IMR-90 (cell line): ENCODE results near the gene NOS1. TPM values are rescaled to one million over a fixed set of nuclear protein-coding genes. Genes with fewer than 3 reads are reported as not detected.
A peak's percentile ranks its signal among the peaks of the same experiment; 100 is the strongest.

Source experiments
- ATAC-seq: fragments of 200-7000 bp; cut with Tn5 transposase; 2 replicates; pipeline ENCODE4 v1.9.1; 2020; ENCODE audit warnings: low read depth, mild to moderate bottlenecking, moderate library complexity
- BruUV-seq: library from RNA; stranded (reverse); fragments of 400-500 nt; replicated peaks from 2 replicates; lab custom pipeline; 2021; lab: Mats Ljungman, UMichigan
- CTCF ChIA-PET: fragments of 300-600 bp; formaldehyde crosslinking; extraction: SDS; loops from one replicate; lab custom pipeline; 2021; ENCODE audit warnings: antibody characterized with exemption; lab: Yijun Ruan, JAX
- POLR2A ChIA-PET: fragments of 300-600 bp; sonication (Branson Sonifier 250); formaldehyde crosslinking; loops from one replicate; lab custom pipeline; 2022; ENCODE audit warnings: antibody characterized with exemption; ENCODE audit not compliant: unreplicated experiment; lab: Charles Lee
- DNase-seq: peaks from one replicate; pipeline ENCODE4 v3.0.0; 2013
- H2AFZ ChIP-seq: replicated peaks from 2 replicates; pipeline ENCODE3; 2013; ENCODE audit warnings: low read length, mild to moderate bottlenecking; ENCODE audit not compliant: poor library complexity
- H2AK5ac ChIP-seq: 2 replicates; pipeline ENCODE4 v1.6.1; 2013; ENCODE audit warnings: low read depth, low read length, inconsistent platforms
- H2AK9ac ChIP-seq: replicated peaks from 2 replicates; pipeline ENCODE3; 2013; ENCODE audit warnings: mild to moderate bottlenecking, low read depth, low read length, moderate library complexity; ENCODE audit not compliant: poor library complexity
- H2BK120ac ChIP-seq: 2 replicates; pipeline ENCODE4 v1.6.1; 2013; ENCODE audit warnings: low read depth, low read length, inconsistent platforms
- H2BK15ac ChIP-seq: 3 replicates; pipeline ENCODE4 v1.6.1; 2013; ENCODE audit warnings: low read depth, low read length, inconsistent platforms
- H2BK20ac ChIP-seq: 2 replicates; pipeline ENCODE4 v1.6.1; 2013; ENCODE audit warnings: low read depth, mild to moderate bottlenecking, inconsistent platforms, low read length, moderate library complexity
- H2BK5ac ChIP-seq: 2 replicates; pipeline ENCODE4 v1.6.1; 2013; ENCODE audit warnings: mild to moderate bottlenecking, low read depth, low read length, inconsistent platforms; ENCODE audit not compliant: poor library complexity, severe bottlenecking
- H3K14ac ChIP-seq: replicated peaks from 2 replicates; pipeline ENCODE4 v1.6.1; 2013; ENCODE audit warnings: low read depth, low read length, inconsistent platforms
- H3K18ac ChIP-seq: 2 replicates; pipeline ENCODE4 v1.6.1; 2013; ENCODE audit warnings: low read depth, low read length, control low read depth
- H3K23ac ChIP-seq: 2 replicates; pipeline ENCODE4 v1.6.1; 2013; ENCODE audit warnings: low read depth, low read length, inconsistent platforms
- H3K27ac ChIP-seq: 2 replicates; pipeline ENCODE4 v1.5.1; 2013; ENCODE audit warnings: mild to moderate bottlenecking, control low read depth, low read length; ENCODE audit not compliant: insufficient read depth
- H3K27me3 ChIP-seq: 2 replicates; pipeline ENCODE4 v1.6.1; 2013; ENCODE audit warnings: low read length; ENCODE audit not compliant: control insufficient read depth, insufficient read depth
- H3K36me3 ChIP-seq: 2 replicates; pipeline ENCODE4 v1.6.1; 2013; ENCODE audit warnings: low read length, mixed read lengths; ENCODE audit not compliant: control insufficient read depth, insufficient read depth
- H3K4ac ChIP-seq: 2 replicates; pipeline ENCODE4 v1.6.1; 2013; ENCODE audit warnings: low read depth, low read length, inconsistent platforms
- H3K4me1 ChIP-seq: 2 replicates; pipeline ENCODE4 v1.6.1; 2013; ENCODE audit warnings: low read length, mixed read lengths; ENCODE audit not compliant: control insufficient read depth, insufficient read depth
- H3K4me2 ChIP-seq: 2 replicates; pipeline ENCODE4 v1.6.1; 2013; ENCODE audit warnings: low read depth, mild to moderate bottlenecking, control low read depth, low read length, moderate library complexity
- H3K4me3 ChIP-seq: 2 replicates; pipeline ENCODE4 v1.5.1; 2013; ENCODE audit warnings: low read depth, mild to moderate bottlenecking, control low read depth, low read length, moderate library complexity; ENCODE audit not compliant: insufficient read depth
- H3K56ac ChIP-seq: 2 replicates; pipeline ENCODE4 v1.6.1; 2013; ENCODE audit warnings: low read length, inconsistent platforms; ENCODE audit not compliant: insufficient read depth; ENCODE audit errors: extremely low read depth
- H3K79me1 ChIP-seq, 2 experiments: 2 replicates each; pipeline ENCODE4 v1.6.1; 2013; ENCODE audit warnings: low read length in 2 of 2, inconsistent platforms in 1 of 2, low read depth in 1 of 2
- H3K9ac ChIP-seq: 2 replicates; pipeline ENCODE4 v1.6.1; 2013; ENCODE audit warnings: low read depth, low read length, control low read depth
- H3K9me1 ChIP-seq: 2 replicates; pipeline ENCODE4 v1.6.1; 2013; ENCODE audit warnings: low read length, inconsistent platforms; ENCODE audit not compliant: insufficient read depth
- H3K9me3 ChIP-seq: 2 replicates; pipeline ENCODE4 v1.6.1; 2013; ENCODE audit warnings: low read length; ENCODE audit not compliant: control insufficient read depth, insufficient read depth
- H4K20me1 ChIP-seq: 2 replicates; pipeline ENCODE4 v1.6.1; 2013; ENCODE audit warnings: low read length, inconsistent platforms; ENCODE audit not compliant: insufficient read depth
- H4K5ac ChIP-seq: 2 replicates; pipeline ENCODE4 v1.6.1; 2013; ENCODE audit warnings: mild to moderate bottlenecking, low read depth, low read length, control low read depth
- H4K8ac ChIP-seq, 2 experiments: 2 replicates each; pipeline ENCODE4 v1.6.1; 2013; ENCODE audit warnings: low read depth in 2 of 2, low read length in 2 of 2, control low read depth in 1 of 2, inconsistent platforms in 1 of 2
- H4K91ac ChIP-seq: 2 replicates; pipeline ENCODE4 v1.6.1; 2013; ENCODE audit warnings: low read depth, low read length, inconsistent platforms; ENCODE audit not compliant: insufficient read depth
- FOS ChIP-seq: fragments of 150-350 bp; IDR thresholded peaks from 2 replicates; pipeline ENCODE4 v1.6.1; 2016; ENCODE audit warnings: low read depth, low read length
- MAFK ChIP-seq: IDR thresholded peaks from 2 replicates; pipeline ENCODE4 v1.6.1; 2012; ENCODE audit warnings: low read depth, low read length, improper control_type of control experiment
- MXI1 ChIP-seq: IDR thresholded peaks from 2 replicates; pipeline ENCODE4 v1.6.1; 2012; ENCODE audit warnings: low read depth, mild to moderate bottlenecking, low read length, moderate library complexity, borderline replicate concordance
- NFE2L2 ChIP-seq: fragments of 150-350 bp; IDR thresholded peaks from 2 replicates; pipeline ENCODE4 v1.6.1; 2016; ENCODE audit warnings: low read depth, mild to moderate bottlenecking, low read length
- USF2 ChIP-seq: fragments of 150-350 bp; IDR thresholded peaks from 2 replicates; pipeline ENCODE4 v1.6.1; 2017; ENCODE audit warnings: mild to moderate bottlenecking, antibody characterized with exemption, low read length, low read depth
- WGBS, 2 experiments: methylation state at CpG; one replicate each; pipeline versions ENCODE4 v1.1.5 to v1.1.7; 2013; ENCODE audit warnings: missing lambda C conversion rate in 2 of 2; ENCODE audit not compliant: insufficient read length in 1 of 2; ENCODE audit errors: extremely low coverage in 2 of 2; 5-methylcytosine and 5-hydroxymethylcytosine counted together
- dilution Hi-C: fragments of 300-500 bp; cut with HindIII; formaldehyde crosslinking; loops from one replicate; pipeline ENCODE4 v1.14.3; 2018; ENCODE audit warnings: low sequenced_read_pairs; ENCODE audit not compliant: unreplicated experiment
- in situ Hi-C: fragments of 300-500 bp; cut with MboI; formaldehyde crosslinking; loops from 3 replicates; pipeline ENCODE4 v1.14.3; 2019; ENCODE audit warnings: low sequenced_read_pairs, inconsistent platforms, mixed read lengths
- intact Hi-C: fragments of 100-400 bp; cut with micrococcal nuclease; formaldehyde crosslinking; loops from 2 replicates; pipeline ENCODE4 v1.10.0; 2022
- polyA plus RNA-seq, 3 experiments: library from polyadenylated mRNA; depleted of rRNA; stranded (reverse); fragments of >200 nt; gene quantifications; 2 replicates each; pipeline ENCODE4 v1.2.3, GENCODE V29; 2012; ENCODE audit warnings: low replicate concordance in 1 of 3
- total RNA-seq: library from RNA; depleted of rRNA; stranded (reverse); fragments of >200 nt; gene quantifications from 2 replicates; pipeline ENCODE4 v1.2.3, GENCODE V29; 2012

The NOS1 gene
- total and polyA plus RNA-seq, 2 of the 4 experiments (the other 2 are of a cell fraction) = 0.09 TPM; not detected in 1

- Histone ChIP-seq H2AK5ac (no peak overlapping the region), H3K4me1 (no peaks in the 10 kb centered on the region), H4K8ac (no peak overlapping the region), H3K14ac (no peak overlapping the region), H3K18ac (no peak overlapping the region), H4K20me1 (no peaks in the 10 kb centered on the region), H2BK15ac (no peak overlapping the region), H3K4ac (no peak overlapping the region), H2BK20ac (no peak overlapping the region), H3K9ac (no peak overlapping the region), H2BK5ac (no peak overlapping the region), H3K9me1 (no peaks in the 10 kb centered on the region), H2BK120ac (no peak overlapping the region), H3K27me3 (no peaks in the 10 kb centered on the region), H3K4me3 (no peak overlapping the region), H3K27ac (no peak overlapping the region), H4K91ac (no peak overlapping the region), H3K4me2 (no peak overlapping the region), H3K23ac (no peak overlapping the region), H4K5ac (no peak overlapping the region), H3K79me1 (no peaks in the 10 kb centered on the region), H3K9me3 (peaks cover 29% of the 10 kb centered on the region), H3K56ac (no peak overlapping the region), H2AFZ (no peak overlapping the region), H2AK9ac (peak overlapping the region; percentile 42), H3K36me3 (no peaks in the 10 kb centered on the region)
- TF ChIP-seq USF2 (no peak), NFE2L2 (no peak), MXI1 (no peak), MAFK (no peak), FOS (no peak)
- ATAC-seq = no peak
- POLR2A ChIA-PET = no interaction called here
- 19% methylated on average over 3 of the region's 7 CpGs; no CpG with 5 or more reads in 1 of the 2 experiments for WGBS, 2 experiments
- CTCF ChIA-PET = no interaction called here
- dilution Hi-C loops = no loop called here
- intact Hi-C loops = no loop called here
- no peak for DNase-seq
- in situ Hi-C loops = no loop called here
- no TSS peak for BruUV-seq
Observed at GRCh38 chr12:117393656-117394055, 32.2 kb upstream of the NOS1 start.
